Stimulated activated CD4-positive, alpha-beta T cell treated with anti-CD3 and anti-CD28 coated beads, Interleukin-15, amount 100 ng/mL, for 48 hours (primary cell): ENCODE data around the gene AP3M1.
"Not testable (repeated sequence)": the region's sequence is repeated elsewhere in the genome, so short reads cannot be mapped to it uniquely, and the experiment has no call there.

Source experiments
- DNase-seq, 2 donors: peaks; one replicate each; pipeline ENCODE4 v3.0.0-alpha.2; 2020; ENCODE audit warnings: low read depth in 2 of 2

Gene AP3M1

GRCh38 chr10:74163319-74164068, 12.9 kb upstream of the AP3M1 start:
- DNase-seq, result no peak

- DNase-seq, result no peak
These were observed 9.4 kb upstream of the AP3M1 start for GRCh38 chr10:74160013-74160412.

GRCh38 chr10:74156919-74157289, 6.3 kb upstream of the AP3M1 start:
- no peak for DNase-seq

- no peak for DNase-seq
These were observed 3.0 kb upstream of the AP3M1 start for GRCh38 chr10:74153676-74154075.

- DNase-seq, result no peak
These were observed 2.5 kb upstream of the AP3M1 start for GRCh38 chr10:74153123-74153522.

GRCh38 chr10:74151879-74152722, 1.5 kb upstream of the AP3M1 start:
- no peak for DNase-seq

DNA sequence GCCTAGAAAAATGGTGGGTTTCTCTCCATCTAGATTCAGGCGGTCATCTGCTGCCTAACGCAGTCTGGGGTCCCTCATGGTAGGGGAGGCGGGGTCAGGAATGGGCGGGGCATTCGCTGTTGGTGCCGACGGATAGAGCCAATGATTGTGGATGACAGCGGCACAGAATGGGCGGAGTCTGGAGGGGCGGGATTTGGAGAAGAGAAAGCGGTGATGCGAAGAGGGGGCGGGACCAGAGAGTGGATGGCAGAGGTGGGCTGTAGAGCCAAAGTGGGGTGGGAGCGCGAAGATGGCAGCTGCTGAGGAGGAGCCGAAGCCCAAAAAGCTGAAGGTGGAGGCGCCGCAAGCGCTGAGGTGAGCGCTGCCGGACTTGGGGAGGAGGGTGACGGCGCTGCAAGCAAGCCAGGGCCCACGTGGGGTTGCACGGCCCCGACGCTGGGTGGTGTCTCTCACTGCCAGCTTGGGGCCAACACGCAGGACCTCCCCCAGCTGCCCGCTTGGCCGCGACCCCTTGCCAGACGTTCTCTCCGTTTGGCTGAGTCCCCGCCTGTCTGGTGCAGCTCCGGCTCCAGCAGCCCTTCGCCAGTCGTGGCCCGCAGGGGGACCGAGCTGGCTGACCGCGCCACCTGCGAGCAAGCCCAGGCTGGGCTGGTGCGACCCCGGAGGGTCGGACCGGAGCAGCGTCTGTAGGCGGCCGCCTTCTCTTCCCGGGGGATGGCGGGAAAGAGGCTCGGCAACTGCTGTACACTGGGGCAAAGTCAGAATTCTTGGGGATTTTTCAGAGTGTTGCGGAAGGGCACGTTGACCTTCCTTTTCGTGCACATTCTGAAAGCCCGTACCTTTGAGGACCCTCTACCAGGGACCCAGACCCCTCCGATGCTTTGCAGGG, 606 bp upstream of the AP3M1 start, which contains the start of gene ADK:
ADK (plus strand) TSS at position 232 of the 889 bp plus-strand sequence; CDS start at position 290, 58 bp downstream.
- DNase-seq, result peak; percentile 99 to 100

GRCh38 chr10:74146980-74147379, 3.6 kb downstream of the AP3M1 start:
- DNase-seq, result not testable (repeated sequence)

- DNase-seq, result no peak
These were observed 5.5 kb downstream of the AP3M1 start for GRCh38 chr10:74145133-74145532.

DNA sequence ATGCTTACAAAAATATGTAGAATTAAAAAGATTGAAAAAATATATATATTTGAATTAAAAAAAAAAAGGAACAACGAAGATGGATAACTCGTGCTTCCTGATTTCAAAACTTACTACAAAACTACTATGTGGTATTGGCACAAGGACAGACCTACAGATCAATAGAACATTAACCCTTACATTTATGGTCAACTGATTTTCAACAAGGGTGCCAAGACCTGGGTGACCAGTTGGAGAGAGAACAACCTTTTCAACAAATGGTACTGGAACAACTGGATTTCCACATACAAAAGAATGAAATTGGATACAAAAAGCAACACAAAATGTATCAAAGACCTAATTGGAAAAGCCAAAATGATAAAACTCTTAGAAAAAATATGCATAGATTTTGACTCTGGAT, 10.1 kb downstream of the AP3M1 start:
- DNase-seq, result no peak

- DNase-seq, result no peak
These were observed 10.6 kb downstream of the AP3M1 start for GRCh38 chr10:74139981-74140380.

GRCh38 chr10:74138596-74138995, 12.0 kb downstream of the AP3M1 start:
- not testable (repeated sequence) for DNase-seq

DNA sequence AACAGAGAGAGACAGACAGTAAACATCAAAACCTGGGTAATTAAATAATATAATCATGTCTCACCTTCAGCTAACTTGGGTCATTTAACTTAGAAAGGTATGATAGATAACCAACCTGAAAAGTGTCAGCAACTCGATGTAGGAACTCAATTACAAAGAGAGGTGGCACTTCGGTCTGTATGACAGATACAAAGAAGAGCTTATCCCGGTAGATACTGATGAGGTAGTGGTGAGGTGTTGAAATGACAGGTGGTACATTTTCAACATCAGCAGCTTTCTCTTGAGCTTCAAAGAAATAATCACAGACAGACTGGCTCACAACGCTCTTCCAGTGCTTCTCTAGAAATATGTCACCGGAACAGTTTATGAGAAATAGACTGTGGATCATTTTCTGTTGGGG, 12.6 kb downstream of the AP3M1 start:
- no peak for DNase-seq

DNA sequence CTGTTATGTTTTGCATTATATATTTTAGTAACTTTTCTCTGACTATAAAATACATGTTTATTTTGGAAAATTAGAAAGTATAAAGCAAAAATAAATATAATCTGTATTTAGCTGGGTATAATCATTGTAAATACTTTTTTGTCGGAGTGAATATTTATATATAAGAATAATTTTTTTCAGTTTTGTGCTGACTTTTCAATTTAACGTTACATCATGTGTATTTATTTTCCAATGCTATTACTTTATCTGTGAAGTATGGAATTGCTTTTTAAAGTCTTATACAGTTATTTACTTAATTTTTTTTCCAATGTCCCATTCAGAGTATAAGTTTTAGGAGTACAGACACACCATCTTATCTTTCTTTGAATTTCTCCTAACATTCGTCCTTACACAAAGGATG, 15.2 kb downstream of the AP3M1 start:
- no peak for DNase-seq

GRCh38 chr10:74133923-74134820, 16.5 kb downstream of the AP3M1 start:
- no peak for DNase-seq

GRCh38 chr10:74123081-74123480, 27.5 kb downstream of the AP3M1 start:
- no peak for DNase-seq

DNA sequence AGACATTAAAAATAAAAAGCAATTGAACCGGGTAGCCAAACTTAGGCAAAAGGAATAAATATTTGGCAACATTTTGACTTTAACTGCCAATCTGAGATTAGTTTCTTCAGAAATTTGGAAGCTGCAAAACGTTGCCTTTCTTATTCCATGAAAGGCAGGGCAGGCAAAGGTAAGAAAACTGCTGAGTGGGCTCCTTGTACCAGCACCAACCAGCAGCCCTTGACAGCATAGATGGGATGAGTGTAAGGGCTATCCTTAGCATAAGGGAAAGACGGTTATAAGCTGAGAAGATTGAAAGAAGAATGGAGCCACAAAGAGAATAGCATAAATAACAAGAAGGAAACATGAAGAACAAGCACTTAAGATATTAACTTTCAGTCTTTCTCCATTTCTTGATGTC, 28.6 kb downstream of the AP3M1 start:
- no peak for DNase-seq

- no peak for DNase-seq
These were observed 29.3 kb downstream of the AP3M1 start for GRCh38 chr10:74121368-74121767.

GRCh38 chr10:74120911-74121310, 29.7 kb downstream of the AP3M1 start:
- DNase-seq, result no peak

DNA sequence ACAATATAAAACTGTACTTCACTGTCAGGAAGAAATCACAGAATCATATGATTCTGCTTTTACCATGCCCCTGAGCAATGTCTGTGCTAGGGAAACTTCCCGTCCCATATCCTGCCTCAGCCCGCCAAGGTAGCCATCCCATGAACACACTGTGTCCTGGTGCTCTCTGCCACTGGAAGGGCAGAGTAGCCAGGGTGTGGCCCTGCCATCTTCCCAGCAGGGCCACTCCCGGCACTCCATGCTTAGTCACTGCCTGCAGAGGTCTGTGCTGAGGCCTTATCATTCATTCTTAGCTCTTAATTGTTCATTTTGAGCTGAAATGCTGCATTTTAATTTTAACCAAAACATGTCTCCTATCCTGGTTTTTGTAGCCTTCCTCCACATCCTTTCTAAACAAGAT, 31.8 kb downstream of the AP3M1 start:
- DNase-seq, result no peak

DNA sequence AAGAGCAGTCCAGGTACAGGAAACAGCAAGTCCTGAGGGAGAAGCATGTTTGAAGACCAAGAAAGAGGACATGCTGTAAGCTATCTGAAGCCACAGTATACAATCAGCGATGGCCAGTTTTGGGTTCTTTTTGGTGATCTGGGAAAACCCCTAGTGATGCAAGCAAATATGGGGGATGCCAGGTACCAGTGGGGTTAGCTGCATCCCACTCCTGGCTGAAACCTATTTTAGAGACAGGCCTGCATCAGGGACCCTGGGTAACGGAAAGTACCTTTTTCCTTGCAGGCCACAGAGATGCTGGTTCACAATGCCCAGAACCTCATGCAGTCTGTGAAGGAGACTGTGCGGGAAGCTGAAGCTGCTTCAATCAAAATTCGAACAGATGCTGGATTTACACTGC, 32.9 kb downstream of the AP3M1 start:
- DNase-seq, result no peak
